ENCODE data around the gene IL20.

The IL20 gene

DNA sequence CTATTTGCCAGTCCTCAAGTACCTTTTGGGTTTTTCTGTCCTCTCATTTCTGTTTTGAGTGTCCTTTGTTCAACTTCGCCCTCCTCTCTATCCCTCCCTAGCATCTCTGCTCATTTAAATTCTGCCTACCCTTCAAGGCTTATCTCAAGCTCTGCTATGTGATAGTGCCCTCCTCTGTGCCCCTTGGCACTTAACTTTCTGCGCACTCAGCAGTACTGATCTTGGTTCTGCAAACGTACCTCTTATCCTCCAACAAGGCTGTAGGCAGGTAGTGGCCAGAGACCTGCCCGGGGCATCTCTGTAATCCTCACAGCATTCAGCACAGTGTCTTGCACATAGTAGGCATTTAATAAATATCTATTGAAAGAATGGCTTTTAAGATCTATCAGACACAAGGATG, 5.3 kb upstream of the IL20 start:
- no peak for TF ChIP-seq EZH2phosphoT487 (IDR thresholded peaks at IDR 0.05; ENCODE audit: low read length)
- TF ChIP-seq, protein P1, sequence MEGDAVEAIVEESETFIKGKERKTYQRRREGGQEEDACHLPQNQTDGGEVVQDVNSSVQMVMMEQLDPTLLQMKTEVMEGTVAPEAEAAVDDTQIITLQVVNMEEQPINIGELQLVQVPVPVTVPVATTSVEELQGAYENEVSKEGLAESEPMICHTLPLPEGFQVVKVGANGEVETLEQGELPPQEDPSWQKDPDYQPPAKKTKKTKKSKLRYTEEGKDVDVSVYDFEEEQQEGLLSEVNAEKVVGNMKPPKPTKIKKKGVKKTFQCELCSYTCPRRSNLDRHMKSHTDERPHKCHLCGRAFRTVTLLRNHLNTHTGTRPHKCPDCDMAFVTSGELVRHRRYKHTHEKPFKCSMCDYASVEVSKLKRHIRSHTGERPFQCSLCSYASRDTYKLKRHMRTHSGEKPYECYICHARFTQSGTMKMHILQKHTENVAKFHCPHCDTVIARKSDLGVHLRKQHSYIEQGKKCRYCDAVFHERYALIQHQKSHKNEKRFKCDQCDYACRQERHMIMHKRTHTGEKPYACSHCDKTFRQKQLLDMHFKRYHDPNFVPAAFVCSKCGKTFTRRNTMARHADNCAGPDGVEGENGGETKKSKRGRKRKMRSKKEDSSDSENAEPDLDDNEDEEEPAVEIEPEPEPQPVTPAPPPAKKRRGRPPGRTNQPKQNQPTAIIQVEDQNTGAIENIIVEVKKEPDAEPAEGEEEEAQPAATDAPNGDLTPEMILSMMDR (IDR thresholded peaks at IDR 0.05; ENCODE audit: low read length) = no peak
- TF ChIP-seq EZH2 (optimal IDR thresholded peaks at IDR 0.05; ENCODE audit: low read depth, low read length) = no peak

DNA sequence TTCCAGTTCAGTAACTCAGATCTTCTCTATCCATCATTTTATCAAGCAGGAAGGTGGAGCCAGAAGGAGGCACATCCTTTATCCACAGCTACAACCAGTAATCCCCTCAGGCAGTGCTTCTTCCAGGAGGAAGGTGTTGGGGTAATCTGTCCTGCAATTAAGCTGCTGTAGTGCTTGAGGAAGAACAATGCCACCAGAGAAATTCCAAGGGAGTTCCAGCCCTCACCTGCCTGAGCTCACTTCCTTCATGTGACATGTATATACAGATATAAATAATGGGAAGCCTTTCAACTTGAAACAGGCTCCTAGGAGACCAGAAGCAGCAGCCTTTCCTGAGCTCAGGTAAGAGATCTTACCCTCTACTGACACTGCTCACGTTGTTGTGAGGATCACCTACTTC, 2.2 kb upstream of the IL20 start:
- H3K4me3 ChIP-seq (ENCODE audit: low read length) = no peak overlapping the region
- H3K27ac ChIP-seq (ENCODE audit: low read length) = no peak overlapping the region
- H3F3A ChIP-seq (ENCODE audit: insufficient read depth, low read length) = no peaks in the 10 kb centered on the region
- no peaks in the 10 kb centered on the region for H3K36me3 ChIP-seq (replicated peaks; ENCODE audit: insufficient read depth, low read length)
- H3K9me2 ChIP-seq (replicated peaks; ENCODE audit: insufficient read depth, low read length) = no peaks in the 10 kb centered on the region
- no peak overlapping the region for H2AFZ ChIP-seq (ENCODE audit: low read length)
- no peak for DNase-seq
- H3K27me3 ChIP-seq (replicated peaks; ENCODE audit: insufficient read depth, low read length) = no peaks in the 10 kb centered on the region
- no peak overlapping the region for H3K4me2 ChIP-seq (ENCODE audit: low read depth, low read length)
- H3K79me2 ChIP-seq (ENCODE audit: low read length) = no peaks in the 10 kb centered on the region
- H4K20me1 ChIP-seq (ENCODE audit: insufficient read depth, low read length) = no peaks in the 10 kb centered on the region
- H3K9me3 ChIP-seq (replicated peaks; ENCODE audit: insufficient read depth, low read length) = no peaks in the 10 kb centered on the region
- H3K9ac ChIP-seq (ENCODE audit: low read length) = no peak overlapping the region
- TF ChIP-seq EZH2phosphoT487 (IDR thresholded peaks at IDR 0.05; ENCODE audit: low read length) (no peak), EZH2 (optimal IDR thresholded peaks at IDR 0.05; ENCODE audit: low read depth, low read length) (no peak)
- TF ChIP-seq, protein P1 (IDR thresholded peaks at IDR 0.05; ENCODE audit: low read length) = no peak
- no peaks in the 10 kb centered on the region for H3K4me1 ChIP-seq (ENCODE audit: low read length)

More for the DNA sequence above, 5.3 kb upstream of the IL20 start:
- H3K9ac ChIP-seq (ENCODE audit: low read length) = no peak overlapping the region
- H3K4me1 ChIP-seq (ENCODE audit: low read length) = no peaks in the 10 kb centered on the region
- H3K9me2 ChIP-seq (replicated peaks; ENCODE audit: insufficient read depth, low read length) = no peaks in the 10 kb centered on the region
- H3K9me3 ChIP-seq (replicated peaks; ENCODE audit: insufficient read depth, low read length) = no peaks in the 10 kb centered on the region
- H3K36me3 ChIP-seq (replicated peaks; ENCODE audit: insufficient read depth, low read length) = no peaks in the 10 kb centered on the region
- H3K27ac ChIP-seq (ENCODE audit: low read length) = no peak overlapping the region
- H3F3A ChIP-seq (ENCODE audit: insufficient read depth, low read length) = no peaks in the 10 kb centered on the region
- H3K27me3 ChIP-seq (replicated peaks; ENCODE audit: insufficient read depth, low read length) = no peaks in the 10 kb centered on the region
- DNase-seq = no peak
- H2AFZ ChIP-seq (ENCODE audit: low read length) = no peak overlapping the region
- H3K4me3 ChIP-seq (ENCODE audit: low read length) = no peak overlapping the region
- no peaks in the 10 kb centered on the region for H4K20me1 ChIP-seq (ENCODE audit: insufficient read depth, low read length)
- H3K79me2 ChIP-seq (ENCODE audit: low read length) = no peaks in the 10 kb centered on the region
- H3K4me2 ChIP-seq (ENCODE audit: low read depth, low read length) = no peak overlapping the region

DNA sequence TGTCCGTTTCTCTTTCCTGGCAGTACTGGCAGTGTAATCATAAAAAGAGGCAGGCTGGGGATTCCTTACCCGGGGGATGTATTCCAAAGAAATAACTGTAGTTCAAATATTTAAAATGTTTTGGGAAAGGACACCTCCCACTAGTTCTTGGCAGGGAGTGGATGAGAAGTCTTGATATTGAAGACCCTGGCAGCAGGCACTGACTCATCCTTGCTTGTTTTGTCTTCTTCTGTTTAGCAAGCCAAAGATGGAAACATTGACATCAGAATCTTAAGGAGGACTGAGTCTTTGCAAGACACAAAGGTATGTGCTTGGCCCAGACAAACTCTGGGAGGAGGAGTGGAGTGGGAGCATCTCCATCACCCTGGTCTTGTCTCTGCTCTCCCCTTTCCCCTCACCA, 639 bp downstream of the IL20 start:
- no peaks in the 10 kb centered on the region for H3K9me2 ChIP-seq (replicated peaks; ENCODE audit: insufficient read depth, low read length)
- H3K9me3 ChIP-seq (replicated peaks; ENCODE audit: insufficient read depth, low read length) = no peaks in the 10 kb centered on the region
- no peaks in the 10 kb centered on the region for H3K27me3 ChIP-seq (replicated peaks; ENCODE audit: insufficient read depth, low read length)
- no peak overlapping the region for H3K9ac ChIP-seq (ENCODE audit: low read length)
- no peaks in the 10 kb centered on the region for H3K36me3 ChIP-seq (replicated peaks; ENCODE audit: insufficient read depth, low read length)
- H3K4me3 ChIP-seq (ENCODE audit: low read length) = no peak overlapping the region
- no peaks in the 10 kb centered on the region for H3K4me1 ChIP-seq (ENCODE audit: low read length)
- TF ChIP-seq EZH2phosphoT487 (IDR thresholded peaks at IDR 0.05; ENCODE audit: low read length) (no peak), EZH2 (optimal IDR thresholded peaks at IDR 0.05; ENCODE audit: low read depth, low read length) (no peak)
- TF ChIP-seq, protein P1 (IDR thresholded peaks at IDR 0.05; ENCODE audit: low read length) = no peak
- no peaks in the 10 kb centered on the region for H4K20me1 ChIP-seq (ENCODE audit: insufficient read depth, low read length)
- no peak overlapping the region for H2AFZ ChIP-seq (ENCODE audit: low read length)
- no peak for DNase-seq
- H3K4me2 ChIP-seq (ENCODE audit: low read depth, low read length) = no peak overlapping the region
- no peak overlapping the region for H3K27ac ChIP-seq (ENCODE audit: low read length)
- H3F3A ChIP-seq (ENCODE audit: insufficient read depth, low read length) = no peaks in the 10 kb centered on the region
- no peaks in the 10 kb centered on the region for H3K79me2 ChIP-seq (ENCODE audit: low read length)

Data from MM.1S (cell line).